Kidney (tissue), 14 donors: ENCODE results near the gene INO80E. TPM values are rescaled to one million over a fixed set of nuclear protein-coding genes. Genes with fewer than 3 reads are reported as not detected.

Experiments
- DNase-seq, 5 donors: peaks; one replicate each; pipeline ENCODE4 v3.0.0-alpha.2; 2013 to 2020
- FAIRE-seq: peaks from 2 replicates; lab custom pipeline; 2012; peaks lifted over from hg19 to GRCh38; lab: Jason Lieb, UNC
- H3K27ac ChIP-seq, 2 donors: one replicate each; pipeline ENCODE4 v1.7.0; 2013; ENCODE audit warnings: low read depth in 2 of 2, low read length in 2 of 2, inconsistent platforms in 1 of 2
- H3K27me3 ChIP-seq: one replicate; pipeline ENCODE4 v1.7.1; 2013; ENCODE audit warnings: low read length, inconsistent platforms; ENCODE audit not compliant: control insufficient read depth, insufficient read depth
- H3K36me3 ChIP-seq, 3 donors: one replicate each; pipeline versions ENCODE4 v1.7.0 to v1.7.1; 2013; ENCODE audit warnings: low read length in 3 of 3, control low read depth in 1 of 3, inconsistent platforms in 1 of 3; ENCODE audit not compliant: insufficient read depth in 3 of 3, control insufficient read depth in 2 of 3
- H3K4me1 ChIP-seq, 3 donors: one replicate each; pipeline versions ENCODE4 v1.7.0 to v1.7.1; 2013; ENCODE audit warnings: low read length in 3 of 3, inconsistent platforms in 1 of 3, low read depth in 1 of 3; ENCODE audit not compliant: control insufficient read depth in 2 of 3, insufficient read depth in 2 of 3
- H3K4me3 ChIP-seq, 3 donors: one replicate each; pipeline versions ENCODE4 v1.7.0 to v1.8.1; 2013; ENCODE audit warnings: low read length in 3 of 3, control low read depth in 1 of 3, inconsistent platforms in 1 of 3
- H3K9ac ChIP-seq, 3 donors: one replicate each; pipeline versions ENCODE4 v1.7.0 to v1.7.1; 2013; ENCODE audit warnings: low read length in 3 of 3, control low read depth in 1 of 3, inconsistent platforms in 1 of 3
- H3K9me3 ChIP-seq, 3 donors: one replicate each; pipeline versions ENCODE4 v1.7.0 to v1.7.1; 2013; ENCODE audit warnings: low read length in 3 of 3, control low read depth in 1 of 3, inconsistent platforms in 1 of 3; ENCODE audit not compliant: control insufficient read depth in 2 of 3, insufficient read depth in 1 of 3
- intact Hi-C: fragments of 100-400 bp; cut with DNase I; formaldehyde crosslinking; loops from one replicate; pipeline ENCODE4 v1.11.1; 2022
- polyA plus RNA-seq: library from polyadenylated mRNA; stranded (reverse); fragments of 350-450 nt; fragmentation: Illumina TruSeq; extraction: RNeasy Lipid Tissue Mini Kit (QIAGEN cat#74804); gene quantifications from one replicate; pipeline ENCODE4 v1.2.3, GENCODE V29; 2014; ENCODE audit warnings: low read depth, low replicate concordance; ENCODE audit not compliant: insufficient read depth
- total RNA-seq: library from RNA; stranded (reverse); fragmentation: NEBNext Ultra II Directional; extraction: Animal tissue kit (Norgen Biotek cat#: 25700); gene quantifications from one replicate; pipeline ENCODE4 v1.2.1, GENCODE V29; 2021
- TF ChIP-seq, protein P1 (sequence below): IDR thresholded peaks from 3 replicates; pipeline ENCODE4 v1.5.1; 2012; ENCODE audit warnings: mild to moderate bottlenecking, moderate library complexity, borderline replicate concordance; ENCODE audit not compliant: insufficient read depth; ENCODE audit errors: extremely low read depth
- donor health status: control.
- donor health status: control.
- donor health status: control.
- donor health status: control.
- donor health status: control.
- donor health status: DM: yes; HTN: yes; CAD: no.
- donor health status: Normal renal cell carcinoma (clear cell type).

Gene INO80E
- total and polyA plus RNA-seq, 2 donors from 2014 or later: 52.7 to 74.1 TPM

DNA sequence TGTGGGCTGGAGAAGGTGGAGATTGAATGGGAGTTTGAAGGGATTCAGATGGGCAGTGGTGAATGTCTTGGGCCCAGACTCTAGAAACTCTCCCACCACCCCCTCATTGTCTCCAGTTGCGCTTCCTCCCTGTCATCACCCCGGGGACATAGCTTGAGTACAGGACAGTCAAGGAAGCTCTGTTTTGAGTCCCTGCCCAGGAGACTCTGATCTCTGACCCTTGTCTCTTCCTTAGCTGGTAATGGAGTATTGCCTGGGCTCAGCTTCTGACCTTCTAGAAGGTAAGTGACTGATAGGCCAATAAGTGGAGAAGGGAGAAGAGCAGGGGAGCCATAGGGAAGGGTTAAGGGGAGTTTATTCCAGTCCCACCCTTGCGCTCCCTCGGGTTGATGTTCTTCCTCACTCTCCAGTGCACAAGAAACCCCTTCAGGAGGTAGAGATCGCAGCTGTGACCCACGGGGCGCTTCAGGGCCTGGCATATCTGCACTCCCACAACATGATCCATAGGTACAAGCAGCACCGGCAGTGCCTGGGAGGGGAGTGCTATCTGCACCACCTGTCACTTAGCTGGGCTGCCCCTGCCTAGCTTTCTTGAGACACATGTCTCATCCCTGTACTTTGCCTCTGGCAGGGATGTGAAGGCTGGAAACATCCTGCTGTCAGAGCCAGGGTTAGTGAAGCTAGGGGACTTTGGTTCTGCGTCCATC is 17.3 kb upstream of the INO80E start:
- Histone ChIP-seq H3K4me3 (no peak overlapping the region), H3K27me3 (no peaks in the 10 kb centered on the region), H3K4me1 (peaks cover 3 to 30% (median 14%) of the 10 kb centered on the region in 3 donors), H3K9me3 (no peaks in the 10 kb centered on the region), H3K9ac (no peak overlapping the region), H3K27ac (no peak overlapping the region), H3K36me3 (peaks cover 17 to 63% (median 47%) of the 10 kb centered on the region in 3 donors)
- FAIRE-seq (no peak), DNase-seq (no peak)
- intact Hi-C loops: no loop called here
- TF ChIP-seq, protein P1, sequence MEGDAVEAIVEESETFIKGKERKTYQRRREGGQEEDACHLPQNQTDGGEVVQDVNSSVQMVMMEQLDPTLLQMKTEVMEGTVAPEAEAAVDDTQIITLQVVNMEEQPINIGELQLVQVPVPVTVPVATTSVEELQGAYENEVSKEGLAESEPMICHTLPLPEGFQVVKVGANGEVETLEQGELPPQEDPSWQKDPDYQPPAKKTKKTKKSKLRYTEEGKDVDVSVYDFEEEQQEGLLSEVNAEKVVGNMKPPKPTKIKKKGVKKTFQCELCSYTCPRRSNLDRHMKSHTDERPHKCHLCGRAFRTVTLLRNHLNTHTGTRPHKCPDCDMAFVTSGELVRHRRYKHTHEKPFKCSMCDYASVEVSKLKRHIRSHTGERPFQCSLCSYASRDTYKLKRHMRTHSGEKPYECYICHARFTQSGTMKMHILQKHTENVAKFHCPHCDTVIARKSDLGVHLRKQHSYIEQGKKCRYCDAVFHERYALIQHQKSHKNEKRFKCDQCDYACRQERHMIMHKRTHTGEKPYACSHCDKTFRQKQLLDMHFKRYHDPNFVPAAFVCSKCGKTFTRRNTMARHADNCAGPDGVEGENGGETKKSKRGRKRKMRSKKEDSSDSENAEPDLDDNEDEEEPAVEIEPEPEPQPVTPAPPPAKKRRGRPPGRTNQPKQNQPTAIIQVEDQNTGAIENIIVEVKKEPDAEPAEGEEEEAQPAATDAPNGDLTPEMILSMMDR: no peak

- H3K27me3 ChIP-seq: no peaks in the 10 kb centered on the region
- H3K9me3 ChIP-seq: no peaks in the 10 kb centered on the region
- TF ChIP-seq, protein P1: no peak
- H3K36me3 ChIP-seq: peaks cover 17 to 88% (median 79%) of the 10 kb centered on the region in 3 donors
- no peak overlapping the region for H3K27ac ChIP-seq
- no peak for DNase-seq
- FAIRE-seq: no peak
- H3K4me1 ChIP-seq: peaks cover 0 to 5% (median 4%) of the 10 kb centered on the region in 3 donors
- no peak overlapping the region for H3K9ac ChIP-seq
- no peak overlapping the region for H3K4me3 ChIP-seq
- intact Hi-C loops: no loop called here
Measured at GRCh38 chr16:29982560-29983419, 13.3 kb upstream of the INO80E start.

DNA sequence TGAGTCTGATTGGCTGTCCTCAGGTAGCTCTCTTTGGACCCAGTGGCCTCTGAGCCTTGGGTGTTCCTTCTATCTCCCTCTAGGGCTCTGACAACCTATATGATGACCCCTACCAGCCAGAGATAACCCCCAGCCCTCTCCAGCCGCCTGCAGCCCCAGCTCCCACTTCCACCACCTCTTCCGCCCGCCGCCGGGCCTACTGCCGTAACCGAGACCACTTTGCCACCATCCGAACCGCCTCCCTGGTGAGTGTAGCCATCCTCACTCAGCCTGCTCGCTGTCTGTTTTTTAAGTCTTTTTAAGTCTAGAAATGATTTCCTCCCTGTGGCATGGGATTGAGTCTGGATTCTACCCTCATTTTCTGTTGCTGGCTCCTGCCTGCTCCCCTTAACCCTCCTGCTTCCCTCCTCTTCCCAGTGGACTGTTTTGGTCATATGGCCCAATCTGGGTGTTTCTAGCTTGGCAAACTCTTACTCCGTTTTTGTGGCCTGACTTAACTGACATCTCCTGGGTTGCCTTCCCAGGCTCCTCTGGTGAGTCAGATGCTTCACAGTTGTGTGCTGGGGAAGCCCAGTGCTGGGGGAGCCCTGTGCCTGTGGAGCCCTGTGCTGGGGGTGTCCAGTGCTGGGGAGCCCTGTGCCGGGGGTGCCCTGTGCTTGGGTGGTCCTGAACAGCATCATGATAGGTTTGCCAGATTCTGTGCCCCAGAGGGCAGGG is 12.5 kb upstream of the INO80E start:
- FAIRE-seq: no peak
- H3K27ac ChIP-seq: no peak overlapping the region
- TF ChIP-seq, protein P1: no peak
- peaks cover 0 to 3% (median 0%) of the 10 kb centered on the region in 3 donors for H3K4me1 ChIP-seq
- H3K9ac ChIP-seq: no peak overlapping the region
- no peaks in the 10 kb centered on the region for H3K9me3 ChIP-seq
- intact Hi-C loops: no loop called here
- H3K36me3 ChIP-seq: peaks cover 12 to 87% (median 75%) of the 10 kb centered on the region in 3 donors
- no peaks in the 10 kb centered on the region for H3K27me3 ChIP-seq
- DNase-seq: no peak
- H3K4me3 ChIP-seq: no peak overlapping the region
